Measurements from ENCODE around the gene HECTD1.

HECTD1 gene

DNA sequence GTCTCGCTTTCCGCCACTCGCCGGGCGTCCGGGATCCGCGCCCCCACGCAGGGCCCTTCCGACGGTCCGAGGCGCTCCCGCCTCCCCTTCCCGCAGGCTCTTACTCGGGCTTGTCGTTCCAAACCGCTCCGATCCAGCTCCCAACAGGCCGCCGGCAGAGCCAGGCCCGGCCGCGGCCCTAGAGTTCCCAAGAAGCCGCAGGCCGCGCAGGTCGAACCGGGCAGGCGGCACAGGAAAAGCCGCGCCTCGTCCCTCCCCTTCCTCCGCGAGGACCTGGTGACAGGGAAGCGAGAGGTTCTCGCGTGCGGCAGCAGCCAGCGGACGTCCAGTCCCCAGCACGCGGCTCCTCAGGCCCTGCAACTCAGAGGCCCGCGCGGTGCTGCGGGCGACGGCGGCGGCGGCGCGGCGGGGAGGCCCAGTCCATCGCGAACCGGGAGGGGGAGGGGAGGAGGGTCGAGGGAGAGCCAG, 272 bp downstream of the HECTD1 start:
- H3K27me3 ChIP-seq (ENCODE audit: insufficient read depth, poor library complexity, severe bottlenecking), result no peaks in the 10 kb centered on the region
- H3K27ac ChIP-seq (replicated peaks), result peak overlapping the region; percentile 97
- TF ChIP-seq, protein P1, sequence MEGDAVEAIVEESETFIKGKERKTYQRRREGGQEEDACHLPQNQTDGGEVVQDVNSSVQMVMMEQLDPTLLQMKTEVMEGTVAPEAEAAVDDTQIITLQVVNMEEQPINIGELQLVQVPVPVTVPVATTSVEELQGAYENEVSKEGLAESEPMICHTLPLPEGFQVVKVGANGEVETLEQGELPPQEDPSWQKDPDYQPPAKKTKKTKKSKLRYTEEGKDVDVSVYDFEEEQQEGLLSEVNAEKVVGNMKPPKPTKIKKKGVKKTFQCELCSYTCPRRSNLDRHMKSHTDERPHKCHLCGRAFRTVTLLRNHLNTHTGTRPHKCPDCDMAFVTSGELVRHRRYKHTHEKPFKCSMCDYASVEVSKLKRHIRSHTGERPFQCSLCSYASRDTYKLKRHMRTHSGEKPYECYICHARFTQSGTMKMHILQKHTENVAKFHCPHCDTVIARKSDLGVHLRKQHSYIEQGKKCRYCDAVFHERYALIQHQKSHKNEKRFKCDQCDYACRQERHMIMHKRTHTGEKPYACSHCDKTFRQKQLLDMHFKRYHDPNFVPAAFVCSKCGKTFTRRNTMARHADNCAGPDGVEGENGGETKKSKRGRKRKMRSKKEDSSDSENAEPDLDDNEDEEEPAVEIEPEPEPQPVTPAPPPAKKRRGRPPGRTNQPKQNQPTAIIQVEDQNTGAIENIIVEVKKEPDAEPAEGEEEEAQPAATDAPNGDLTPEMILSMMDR (IDR thresholded peaks at IDR 0.05; ENCODE audit: insufficient read depth, low read length), result no peak
- no peak for TF ChIP-seq SPI1 (IDR thresholded peaks at IDR 0.05; ENCODE audit: borderline replicate concordance, low read depth)
- TF ChIP-seq, protein P2, sequence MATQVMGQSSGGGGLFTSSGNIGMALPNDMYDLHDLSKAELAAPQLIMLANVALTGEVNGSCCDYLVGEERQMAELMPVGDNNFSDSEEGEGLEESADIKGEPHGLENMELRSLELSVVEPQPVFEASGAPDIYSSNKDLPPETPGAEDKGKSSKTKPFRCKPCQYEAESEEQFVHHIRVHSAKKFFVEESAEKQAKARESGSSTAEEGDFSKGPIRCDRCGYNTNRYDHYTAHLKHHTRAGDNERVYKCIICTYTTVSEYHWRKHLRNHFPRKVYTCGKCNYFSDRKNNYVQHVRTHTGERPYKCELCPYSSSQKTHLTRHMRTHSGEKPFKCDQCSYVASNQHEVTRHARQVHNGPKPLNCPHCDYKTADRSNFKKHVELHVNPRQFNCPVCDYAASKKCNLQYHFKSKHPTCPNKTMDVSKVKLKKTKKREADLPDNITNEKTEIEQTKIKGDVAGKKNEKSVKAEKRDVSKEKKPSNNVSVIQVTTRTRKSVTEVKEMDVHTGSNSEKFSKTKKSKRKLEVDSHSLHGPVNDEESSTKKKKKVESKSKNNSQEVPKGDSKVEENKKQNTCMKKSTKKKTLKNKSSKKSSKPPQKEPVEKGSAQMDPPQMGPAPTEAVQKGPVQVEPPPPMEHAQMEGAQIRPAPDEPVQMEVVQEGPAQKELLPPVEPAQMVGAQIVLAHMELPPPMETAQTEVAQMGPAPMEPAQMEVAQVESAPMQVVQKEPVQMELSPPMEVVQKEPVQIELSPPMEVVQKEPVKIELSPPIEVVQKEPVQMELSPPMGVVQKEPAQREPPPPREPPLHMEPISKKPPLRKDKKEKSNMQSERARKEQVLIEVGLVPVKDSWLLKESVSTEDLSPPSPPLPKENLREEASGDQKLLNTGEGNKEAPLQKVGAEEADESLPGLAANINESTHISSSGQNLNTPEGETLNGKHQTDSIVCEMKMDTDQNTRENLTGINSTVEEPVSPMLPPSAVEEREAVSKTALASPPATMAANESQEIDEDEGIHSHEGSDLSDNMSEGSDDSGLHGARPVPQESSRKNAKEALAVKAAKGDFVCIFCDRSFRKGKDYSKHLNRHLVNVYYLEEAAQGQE (IDR thresholded peaks at IDR 0.05; ENCODE audit: insufficient replicate concordance, low read depth), result peak; percentile 48
- no peak for TF ChIP-seq POLR2AphosphoS5 (IDR thresholded peaks at IDR 0.05; ENCODE audit: low read depth)
- peak in 1 of 2 experiments; percentile 65 for DNase-seq (ENCODE audit: low read depth in 1 of 2, low spot score in 1 of 2)
- peak overlapping the region; percentile 57 for H3K4me3 ChIP-seq (replicated peaks; ENCODE audit: insufficient read depth, low read length)

DNA sequence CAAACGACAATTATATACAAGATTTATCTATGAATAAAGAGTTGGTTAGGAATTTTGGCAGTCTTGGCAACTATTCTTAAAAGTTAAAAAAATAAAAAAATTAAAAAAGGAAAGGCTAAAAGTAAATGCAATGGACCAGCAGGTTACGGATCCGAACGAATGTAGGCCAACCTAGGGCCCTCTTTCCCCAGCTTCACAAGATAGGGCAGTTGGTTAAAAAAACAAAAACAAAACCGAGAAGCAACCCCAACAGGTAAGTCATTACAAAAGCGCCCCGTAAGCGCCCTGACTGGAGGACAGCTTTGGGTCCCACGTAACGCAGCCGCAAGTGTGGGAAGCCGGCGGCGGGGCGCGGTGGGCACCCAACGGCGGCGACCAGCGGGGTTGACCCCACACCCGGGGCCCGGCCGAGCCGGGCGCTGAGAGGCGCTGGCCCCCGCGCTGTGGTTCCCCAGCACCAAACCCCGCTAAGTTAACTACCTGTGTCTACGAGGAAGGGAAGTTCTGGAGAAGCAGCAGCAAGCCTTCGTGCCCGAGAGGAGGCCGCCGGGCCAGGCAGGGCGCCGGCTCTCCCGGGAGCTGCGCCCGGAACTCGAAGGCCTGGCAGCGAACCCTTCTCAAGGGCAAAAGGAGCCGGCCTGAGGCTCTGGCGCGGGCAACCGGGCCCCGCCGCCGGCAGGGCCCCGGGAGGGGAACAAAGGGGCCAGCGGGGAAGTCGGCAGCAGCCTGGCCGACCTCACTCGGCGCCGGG, 882 bp downstream of the HECTD1 start:
- no peak for TF ChIP-seq POLR2AphosphoS5 (IDR thresholded peaks at IDR 0.05; ENCODE audit: low read depth)
- no peak for TF ChIP-seq SPI1 (IDR thresholded peaks at IDR 0.05; ENCODE audit: borderline replicate concordance, low read depth)
- TF ChIP-seq, protein P2 (IDR thresholded peaks at IDR 0.05; ENCODE audit: insufficient replicate concordance, low read depth), result no peak
- TF ChIP-seq, protein P1 (IDR thresholded peaks at IDR 0.05; ENCODE audit: insufficient read depth, low read length), result no peak
- TF ChIP-seq GABPA (IDR thresholded peaks at IDR 0.05; ENCODE audit: low read depth), result no peak
- Histone ChIP-seq H3K4me3 (replicated peaks; ENCODE audit: insufficient read depth, low read length) (peak overlapping the region; percentile 57), H3K27me3 (ENCODE audit: insufficient read depth, poor library complexity, severe bottlenecking) (no peaks in the 10 kb centered on the region), H3K27ac (replicated peaks) (peak overlapping the region; percentile 97)
- peak in 1 of 2 experiments; percentile 43 for DNase-seq (ENCODE audit: low read depth in 1 of 2, low spot score in 1 of 2)

DNA sequence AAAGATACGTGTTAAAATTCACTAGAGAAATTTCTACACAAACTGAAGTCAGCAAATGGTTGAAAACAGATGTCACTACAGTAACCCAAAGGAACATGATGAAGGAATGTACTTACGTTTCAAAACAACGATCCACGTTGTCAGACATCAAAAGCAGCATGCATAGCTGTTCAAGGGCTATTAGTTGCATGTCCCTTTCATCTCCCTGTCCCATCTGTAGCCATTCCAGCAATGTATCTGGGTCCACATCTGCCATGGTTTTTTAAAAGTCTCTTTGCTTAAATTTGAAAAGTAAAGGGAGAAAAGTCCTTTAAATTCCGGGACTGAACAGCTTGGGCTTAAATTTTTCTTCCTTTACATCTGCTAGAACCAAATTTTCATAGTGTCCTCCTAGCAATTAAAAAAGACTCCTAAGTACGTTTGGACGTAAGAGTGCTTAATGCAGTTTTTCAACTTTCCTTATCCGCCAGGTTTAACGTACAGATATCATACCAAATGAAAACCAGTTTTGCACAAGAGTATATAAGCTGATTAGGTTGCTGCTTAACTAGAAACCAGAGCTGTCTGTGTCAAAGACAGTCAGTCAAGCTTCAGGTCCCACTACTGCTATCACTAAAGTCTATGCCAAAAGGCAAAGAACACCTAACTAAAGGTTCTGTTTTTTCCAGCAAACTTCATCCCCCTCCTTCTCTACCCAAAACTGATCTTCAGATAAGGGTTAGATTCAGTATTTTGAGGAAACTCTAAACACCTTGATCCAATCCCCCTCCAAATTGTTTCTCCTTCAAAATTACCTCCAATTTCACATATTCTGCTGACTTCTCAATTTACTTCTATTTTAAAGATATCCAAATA, 1.7 kb downstream of the HECTD1 start:
- Histone ChIP-seq H3K27me3 (ENCODE audit: insufficient read depth, poor library complexity, severe bottlenecking) (no peaks in the 10 kb centered on the region), H3K4me3 (replicated peaks; ENCODE audit: insufficient read depth, low read length) (peak overlapping the region; percentile 57), H3K27ac (replicated peaks) (peak overlapping the region; percentile 97)
- no peak for DNase-seq (ENCODE audit: low read depth in 1 of 2, low spot score in 1 of 2)
- TF ChIP-seq, protein P2 (IDR thresholded peaks at IDR 0.05; ENCODE audit: insufficient replicate concordance, low read depth), result no peak
- no peak for TF ChIP-seq POLR2AphosphoS5 (IDR thresholded peaks at IDR 0.05; ENCODE audit: low read depth)
- TF ChIP-seq, protein P1 (IDR thresholded peaks at IDR 0.05; ENCODE audit: insufficient read depth, low read length), result no peak
- no peak for TF ChIP-seq GABPA (IDR thresholded peaks at IDR 0.05; ENCODE audit: low read depth)
- TF ChIP-seq SPI1 (IDR thresholded peaks at IDR 0.05; ENCODE audit: borderline replicate concordance, low read depth), result no peak

All from HL-60 (cell line).